Stimulated activated naive CD4-positive, alpha-beta T cell treated with Interleukin-2 at 50 U/mL for 16 hours (primary cell): ENCODE results near the gene INTS11.

Experiments
- DNase-seq: peaks from one replicate; lab custom pipeline; 2025; lab: John Stamatoyannopoulos, UW

The INTS11 gene

DNA sequence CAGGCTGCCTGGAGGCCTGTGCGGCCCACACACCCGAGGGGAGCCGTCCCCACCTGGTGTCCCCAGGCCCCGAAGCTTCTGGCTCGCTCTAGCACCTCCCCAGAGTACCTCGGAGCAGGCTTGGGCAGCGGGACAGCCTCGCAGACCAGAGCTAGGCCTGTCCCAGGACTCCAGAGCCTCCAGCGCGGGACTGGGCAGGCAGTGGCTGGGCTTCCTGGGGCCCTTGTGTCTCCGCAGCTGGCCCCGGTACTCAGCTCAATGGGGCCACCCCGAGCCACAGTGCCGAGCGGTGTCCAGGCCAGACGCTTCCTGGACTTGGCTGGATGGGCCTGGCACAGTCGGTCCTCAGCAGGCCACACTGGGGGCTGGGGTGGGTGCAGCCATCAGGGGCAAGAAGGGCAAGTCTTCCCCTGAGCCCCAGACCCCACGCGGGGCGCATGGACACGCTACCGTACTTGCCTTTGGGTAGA lies 39.3 kb downstream of the INTS11 start:
- DNase-seq = no peak

DNA sequence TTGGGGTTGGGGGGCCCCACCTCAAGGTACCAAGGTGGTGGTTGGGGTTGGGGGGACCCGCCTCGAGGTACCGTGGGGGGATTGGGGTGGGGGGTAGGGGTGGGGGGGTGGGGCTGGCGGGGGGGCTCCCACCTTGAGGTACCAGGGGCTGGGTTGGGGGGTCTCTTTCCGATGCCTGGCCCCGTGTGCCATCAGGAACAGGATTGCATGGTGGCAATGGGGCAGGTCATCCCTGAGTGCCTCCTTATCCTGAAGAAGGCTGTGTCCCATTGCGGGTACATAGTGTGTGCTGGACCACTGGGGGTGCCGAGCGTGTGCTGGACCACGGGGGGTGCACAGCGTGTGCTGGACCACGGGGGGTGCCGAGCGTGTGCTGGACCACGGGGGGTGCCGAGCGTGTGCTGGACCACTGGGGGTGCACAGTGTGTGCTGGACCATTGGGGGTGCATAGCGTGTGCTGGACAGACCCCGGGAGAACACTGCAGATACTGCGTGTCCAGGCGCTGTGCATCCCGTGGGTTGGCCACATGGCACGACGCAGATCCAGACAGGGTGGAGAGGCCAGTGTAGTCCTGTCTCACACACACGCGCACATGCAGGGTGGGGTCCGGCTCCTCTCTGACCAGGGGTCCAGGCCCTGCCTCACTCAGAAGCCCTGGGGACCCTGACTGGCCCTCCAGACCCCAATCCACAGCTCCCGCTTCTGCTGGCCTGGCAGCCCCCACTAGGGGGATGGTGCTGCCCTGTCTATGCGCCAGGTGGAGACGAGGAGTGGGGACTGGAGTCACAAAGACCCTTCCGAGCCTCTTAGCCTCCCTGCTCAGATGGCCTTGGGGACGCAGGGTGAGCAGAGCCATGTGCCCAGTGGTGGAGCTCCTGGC lies 40.0 kb downstream of the INTS11 start:
- DNase-seq = no peak

DNA sequence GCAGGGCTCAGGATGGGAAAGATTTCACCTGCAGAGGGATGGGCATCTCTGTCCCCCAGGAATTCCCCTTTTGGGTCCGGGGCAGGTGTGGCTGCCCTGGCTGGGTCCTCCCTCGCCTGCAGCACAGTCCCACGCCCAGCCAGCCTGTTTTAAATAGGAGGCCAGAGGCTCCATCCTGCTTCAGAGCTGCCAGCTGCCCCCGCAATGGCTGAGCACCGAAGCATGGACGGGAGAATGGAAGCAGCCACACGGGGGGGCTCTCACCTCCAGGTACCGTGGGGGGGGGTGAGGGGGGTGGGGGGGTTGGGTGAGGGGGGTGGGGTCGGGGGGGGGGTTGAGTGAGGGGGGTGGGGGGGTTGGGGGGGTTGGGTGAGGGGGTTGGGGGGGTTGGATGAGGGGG lies 40.6 kb downstream of the INTS11 start:
- no peak for DNase-seq

DNA sequence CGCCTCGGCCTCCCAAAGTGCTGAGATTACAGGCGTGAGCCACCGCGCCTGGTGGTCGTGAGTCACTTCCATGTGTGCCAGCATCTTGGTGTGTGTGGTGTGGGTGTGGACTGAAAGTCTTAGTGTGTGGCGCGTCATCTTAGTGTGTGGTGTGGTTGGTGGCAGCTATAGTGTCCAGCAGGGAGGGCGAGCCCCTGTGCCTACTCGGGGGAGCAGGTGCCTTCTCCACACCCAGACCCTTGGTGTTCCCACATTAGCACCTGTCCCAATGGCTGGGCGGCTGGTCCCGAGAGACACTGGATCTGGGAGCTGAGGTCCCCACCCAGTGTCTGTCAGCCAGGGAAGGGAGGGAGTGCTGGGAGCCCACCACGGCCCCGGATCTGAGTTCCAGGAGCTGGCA lies 41.5 kb downstream of the INTS11 start:
- no peak for DNase-seq

DNA sequence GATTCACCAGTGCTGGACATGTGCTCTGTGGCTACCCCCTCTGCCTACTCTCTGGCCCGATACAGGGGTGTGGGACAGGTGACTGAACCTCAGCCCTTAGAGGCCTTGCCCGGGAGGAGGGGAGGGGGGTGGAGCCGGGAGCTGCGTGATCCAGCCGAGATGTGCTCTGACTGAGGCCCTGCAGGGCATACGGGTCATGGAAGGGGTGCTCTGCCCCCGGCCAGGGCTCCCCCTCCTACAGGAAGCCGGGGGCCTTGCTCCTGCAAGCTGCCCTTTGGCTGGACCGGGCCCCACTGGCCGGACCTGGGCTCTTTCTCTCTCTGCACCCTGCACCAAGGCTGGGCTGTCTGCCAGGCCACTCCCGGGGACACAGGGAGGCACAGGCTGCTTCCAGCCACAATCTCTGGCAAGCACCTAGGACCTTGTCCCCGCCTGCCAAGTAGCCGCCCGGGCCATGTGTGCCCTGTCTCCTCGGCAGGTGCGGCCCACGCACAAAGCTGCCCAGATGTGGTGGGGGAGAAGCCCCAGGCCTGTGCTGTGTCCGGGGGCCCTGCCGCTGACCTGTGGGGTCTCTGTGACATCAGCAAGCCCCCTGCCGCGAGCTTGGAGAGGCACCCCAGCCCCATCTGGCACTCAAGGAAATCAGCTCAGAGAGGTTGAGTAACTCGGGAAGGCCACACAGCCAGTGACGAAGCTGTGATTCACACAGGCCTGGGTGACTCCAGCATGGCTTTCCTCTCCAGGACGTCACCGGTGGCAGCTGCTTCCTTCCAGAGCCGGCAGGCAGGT lies 42.7 kb downstream of the INTS11 start:
- no peak for DNase-seq

DNA sequence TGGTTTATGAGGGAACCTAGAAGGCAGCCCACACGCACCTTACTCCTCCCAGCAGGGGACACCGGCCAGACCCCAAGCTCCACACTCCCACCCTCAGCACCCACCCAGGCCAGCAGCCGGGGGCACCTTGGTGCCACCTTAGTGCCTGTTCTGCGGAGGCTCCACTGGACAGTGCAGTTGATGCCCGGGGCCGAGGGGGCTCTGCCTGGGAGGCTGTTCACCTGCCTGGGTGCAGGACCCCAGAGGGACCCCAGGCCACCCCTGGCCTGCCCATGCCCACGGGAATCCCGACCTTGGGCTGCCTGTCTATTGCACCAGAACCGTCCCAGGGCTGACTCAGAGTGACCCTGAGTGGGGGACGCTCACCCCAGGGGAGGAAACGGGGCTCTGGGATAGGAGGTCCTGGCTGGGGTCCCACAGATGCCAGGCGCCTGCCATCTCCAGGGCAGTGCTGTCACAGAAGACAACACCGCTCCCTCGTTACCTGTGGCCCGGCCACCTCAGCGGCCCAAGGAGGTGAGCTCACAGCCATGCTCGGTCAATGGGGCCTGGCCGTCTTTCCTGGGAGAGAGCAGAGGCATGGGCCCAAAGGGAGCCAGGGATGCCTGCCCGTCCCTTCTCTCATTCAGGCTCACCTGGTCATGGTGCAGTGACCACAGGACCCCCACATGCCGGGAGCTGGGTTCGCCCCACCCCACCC lies 43.5 kb downstream of the INTS11 start:
- no peak for DNase-seq

DNA sequence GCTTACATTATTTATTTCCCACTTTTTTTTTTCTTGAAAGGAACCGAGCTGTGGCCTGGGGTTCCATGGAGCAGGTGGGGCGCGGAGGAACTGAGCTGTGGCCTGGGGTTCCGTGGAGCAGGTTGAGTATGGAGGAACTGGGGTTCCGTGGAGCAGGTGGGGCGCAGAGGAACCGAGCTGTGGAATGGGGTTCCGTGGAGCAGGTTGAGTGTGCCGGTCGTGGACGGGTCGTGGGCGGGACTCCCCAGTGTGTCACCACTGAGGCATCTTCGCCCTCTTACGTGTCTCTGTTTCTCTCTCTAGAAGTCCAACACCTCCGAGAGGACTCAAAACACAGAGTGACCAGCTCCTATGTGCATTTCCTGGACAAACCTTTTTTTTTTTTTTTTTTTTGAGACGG lies 45.4 kb downstream of the INTS11 start:
- DNase-seq = no peak

DNA sequence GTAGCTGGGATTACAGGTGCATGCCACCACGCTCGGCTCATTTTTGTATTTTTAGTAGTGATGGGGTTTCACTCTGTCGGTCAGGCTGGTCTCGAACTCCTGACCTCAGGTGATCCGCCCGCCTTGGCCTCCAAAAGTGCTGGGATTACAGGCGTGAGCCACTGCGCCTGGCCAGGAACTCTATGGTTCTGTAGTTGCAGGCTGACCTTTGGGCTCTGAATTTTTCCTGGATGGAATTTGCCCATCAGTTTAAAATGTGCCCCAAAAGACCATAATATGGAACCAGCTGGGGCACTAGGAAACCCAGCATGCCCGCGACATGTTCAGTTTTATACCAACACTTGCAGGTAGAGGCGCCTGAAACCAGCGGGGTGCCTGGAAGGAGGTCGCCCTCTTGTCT lies 45.8 kb downstream of the INTS11 start:
- no peak for DNase-seq

DNA sequence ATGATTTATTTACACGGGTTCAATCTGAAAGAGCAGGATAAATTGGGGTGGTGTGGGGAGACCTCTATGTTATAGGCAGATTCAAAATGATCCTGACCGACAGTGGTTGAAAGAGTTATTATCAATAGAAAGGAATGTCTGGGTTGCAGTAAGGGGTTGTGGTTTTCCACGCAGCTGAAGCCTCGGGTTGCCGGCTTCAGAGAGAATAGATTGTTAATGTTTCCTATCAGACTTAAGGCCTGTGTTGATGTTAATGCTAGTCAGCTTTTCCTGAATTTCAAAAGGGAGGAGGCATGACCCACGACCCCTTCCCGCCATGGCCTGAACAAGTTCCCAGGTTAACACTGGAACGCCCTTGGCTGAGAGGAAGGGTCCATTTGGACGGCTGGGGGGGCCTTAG lies 48.6 kb downstream of the INTS11 start:
- no peak for DNase-seq

DNA sequence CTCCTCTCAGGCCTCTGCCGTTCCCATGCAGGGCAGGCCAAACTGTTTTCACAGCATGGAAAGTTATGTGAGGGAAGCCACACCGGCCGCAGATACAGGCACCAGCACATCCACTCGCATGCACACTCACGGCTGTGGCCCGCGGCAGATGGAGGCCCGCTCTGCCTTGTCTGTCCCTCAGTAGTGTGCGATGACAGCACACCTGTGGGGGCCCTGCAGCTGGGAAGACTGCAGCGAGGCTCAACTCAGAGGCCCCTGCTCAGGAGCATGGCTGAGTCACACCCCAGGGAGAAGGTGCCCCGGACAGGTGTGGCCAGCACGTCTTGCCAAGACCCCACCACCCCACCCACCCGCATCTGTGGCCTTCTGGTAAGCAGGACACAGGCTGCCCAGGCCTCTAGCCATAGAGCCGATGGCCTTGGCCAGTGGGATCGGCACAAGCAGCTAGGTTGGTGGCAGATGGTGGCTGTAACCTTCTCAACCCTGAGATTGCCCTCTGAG lies 49.5 kb downstream of the INTS11 start:
- no peak for DNase-seq

DNA sequence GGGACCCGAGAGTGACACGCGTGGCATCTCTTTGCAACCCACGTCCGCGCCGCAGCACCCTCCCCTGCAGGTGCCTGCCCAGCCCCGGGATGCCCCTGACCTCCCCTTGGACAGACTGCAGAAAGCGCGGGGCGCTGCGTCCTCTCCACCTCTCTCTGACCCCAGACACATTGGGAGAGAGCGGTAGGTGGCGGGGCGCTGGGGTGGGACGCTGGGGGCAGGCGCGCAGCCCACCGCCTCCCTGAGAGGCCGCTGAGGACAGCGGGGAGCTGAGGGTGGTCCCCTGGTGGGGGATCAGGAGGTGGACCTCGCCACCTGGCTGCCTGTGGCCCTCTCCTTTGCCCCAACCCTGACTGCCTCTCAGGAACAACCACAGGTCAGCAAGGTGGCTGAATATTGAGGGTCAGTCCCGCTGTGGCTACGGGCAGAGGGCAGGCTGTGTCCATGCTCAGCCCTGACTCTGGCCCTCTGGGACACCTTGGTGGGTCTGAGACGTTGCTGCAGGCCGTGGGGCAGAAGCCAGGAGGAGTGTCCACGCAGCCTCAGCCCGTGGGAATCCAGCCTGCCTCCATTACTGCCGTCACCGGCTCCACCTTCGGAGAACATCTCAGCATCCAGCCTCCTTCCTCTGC lies 50.0 kb downstream of the INTS11 start:
- DNase-seq = no peak

DNA sequence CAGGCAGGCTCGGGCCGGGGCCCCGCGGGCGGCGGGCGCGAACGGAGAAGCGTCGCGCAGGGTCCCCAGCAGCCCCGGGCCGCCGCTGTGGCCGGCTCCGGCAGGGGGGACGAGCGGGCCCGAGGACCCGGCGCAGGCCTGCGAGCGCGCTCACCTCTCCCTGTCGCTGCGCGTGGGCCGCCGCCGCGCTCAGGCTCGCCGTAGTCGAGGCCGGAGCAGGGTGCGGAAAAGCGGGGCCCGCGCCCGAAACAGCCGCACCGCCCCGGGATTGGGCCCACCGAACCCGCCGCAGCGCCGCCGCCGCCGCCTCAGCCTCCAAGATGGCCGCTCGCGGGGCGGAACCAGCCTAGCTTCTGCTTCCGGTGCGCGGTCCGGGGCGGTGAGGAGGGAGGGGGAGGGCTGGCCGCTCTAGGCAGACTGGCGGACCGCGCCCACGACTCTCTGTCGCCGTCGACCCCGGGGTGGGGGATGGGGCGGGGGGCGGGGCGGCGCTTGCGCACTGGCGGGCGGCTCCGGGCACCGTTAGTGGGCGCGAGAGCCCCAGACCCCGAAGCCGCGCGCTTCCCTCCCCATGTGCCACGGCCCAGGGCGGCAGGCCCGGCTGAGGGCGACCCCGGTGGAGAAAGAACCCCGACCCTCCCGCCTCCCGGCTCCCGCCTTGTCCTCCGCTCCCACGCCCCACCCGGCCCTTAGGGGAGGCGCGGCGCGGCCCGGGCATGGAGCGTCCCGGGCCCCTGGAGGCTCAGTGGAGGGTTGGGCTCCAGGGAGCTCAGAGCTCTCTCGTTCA lies 50.8 kb downstream of the INTS11 start, which contains the start of gene UBE2J2:
UBE2J2 (minus strand) TSS at position 343 of the 787 bp plus-strand sequence. CDS start 5,862 bp downstream, outside the sequence.
- peak; percentile 93 for DNase-seq

DNA sequence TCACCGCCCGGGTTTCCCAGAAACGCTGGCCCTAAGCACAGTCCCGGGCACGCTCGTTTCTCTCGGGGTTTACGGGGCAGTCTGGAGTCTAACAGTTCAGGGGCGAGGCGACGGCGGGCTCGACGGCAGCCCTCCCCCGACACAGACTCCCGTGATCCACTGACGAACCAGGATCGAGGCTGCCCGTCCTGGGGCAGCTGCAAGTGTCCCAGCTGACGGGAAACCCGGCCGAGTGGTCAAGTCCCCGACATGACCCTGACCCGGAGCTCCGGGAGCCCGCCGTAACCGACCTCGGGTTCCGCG lies 51.3 kb downstream of the INTS11 start:
- DNase-seq = no peak

DNA sequence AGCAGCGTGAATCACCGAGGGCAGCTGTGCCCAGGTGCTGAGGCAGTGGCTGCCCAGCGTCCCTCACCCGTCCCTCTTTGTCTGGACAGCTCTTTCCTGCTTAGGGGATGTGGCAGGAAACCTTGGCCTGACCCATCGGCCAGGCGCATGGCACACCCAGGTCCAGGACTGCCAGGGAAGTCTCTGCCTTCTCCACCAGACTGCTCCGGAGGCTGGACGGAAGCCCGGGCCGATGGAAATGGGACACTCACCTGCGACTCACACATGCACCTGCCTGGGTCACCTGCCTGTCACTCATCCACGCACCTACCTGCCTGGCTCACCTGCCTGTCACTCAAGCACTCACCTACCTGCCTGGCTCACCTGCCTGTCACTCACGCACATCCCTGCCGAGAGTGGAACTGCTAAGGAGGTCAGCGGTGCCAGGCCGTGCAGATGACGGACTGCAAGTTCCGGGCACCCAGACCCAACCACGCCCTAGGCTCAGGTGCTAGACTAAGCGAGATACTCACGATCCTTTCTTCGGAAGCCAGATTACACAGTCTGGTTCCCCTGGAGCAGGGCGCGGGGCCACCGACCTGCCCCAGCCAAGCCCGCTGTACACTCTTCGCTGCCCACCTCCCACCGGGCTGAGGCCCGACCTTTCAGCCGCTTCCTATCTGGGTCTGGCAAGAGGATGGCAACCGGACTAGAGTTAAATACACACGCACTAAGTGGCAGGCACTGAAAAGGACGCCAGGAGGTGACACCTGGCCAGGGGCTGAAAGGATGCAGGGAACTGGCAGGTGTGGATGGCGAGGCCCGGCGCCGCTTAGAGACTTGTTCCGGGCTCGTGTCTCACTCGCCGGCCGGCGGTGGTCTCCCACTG lies 51.9 kb downstream of the INTS11 start:
- no peak for DNase-seq

DNA sequence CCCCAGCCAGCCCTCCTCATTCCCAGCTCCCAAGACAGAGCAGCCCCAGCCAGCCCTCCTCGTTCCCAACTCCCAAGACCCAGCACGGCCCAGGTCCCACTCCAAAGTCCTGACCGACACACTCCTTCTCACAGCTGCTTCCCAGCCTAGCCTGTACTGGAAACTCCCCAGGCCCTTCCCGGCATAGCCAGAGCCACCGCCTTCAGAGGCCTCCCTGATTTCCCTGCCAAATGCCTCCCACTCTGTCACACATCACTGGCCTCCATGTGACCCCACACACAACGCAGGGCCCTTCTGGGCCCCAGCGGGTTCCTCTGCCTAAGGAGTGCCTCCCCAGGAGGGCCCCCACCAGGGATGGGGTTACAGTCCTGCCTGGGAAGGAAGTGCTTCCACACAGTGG lies 53.6 kb downstream of the INTS11 start:
- DNase-seq = no peak

DNA sequence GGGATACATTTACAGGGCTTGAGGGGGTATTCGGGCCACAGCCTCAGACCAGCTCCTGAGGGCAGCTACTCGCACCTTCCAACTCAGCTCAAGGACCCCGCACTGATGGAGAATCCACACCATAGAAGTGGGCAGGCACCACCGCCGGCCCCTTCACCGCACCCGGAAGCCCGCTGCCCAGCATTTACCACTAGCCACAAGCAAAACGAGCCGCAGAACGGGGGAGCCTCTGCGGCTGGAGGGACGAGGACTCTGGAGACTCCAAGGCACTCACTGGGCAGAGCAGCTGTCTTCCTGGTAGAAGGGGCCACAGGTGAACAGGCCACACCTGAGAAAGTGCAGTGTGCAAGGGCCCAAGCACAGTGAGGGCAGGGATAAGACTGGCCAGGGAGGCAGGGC lies 56.2 kb downstream of the INTS11 start:
- DNase-seq = no peak

DNA sequence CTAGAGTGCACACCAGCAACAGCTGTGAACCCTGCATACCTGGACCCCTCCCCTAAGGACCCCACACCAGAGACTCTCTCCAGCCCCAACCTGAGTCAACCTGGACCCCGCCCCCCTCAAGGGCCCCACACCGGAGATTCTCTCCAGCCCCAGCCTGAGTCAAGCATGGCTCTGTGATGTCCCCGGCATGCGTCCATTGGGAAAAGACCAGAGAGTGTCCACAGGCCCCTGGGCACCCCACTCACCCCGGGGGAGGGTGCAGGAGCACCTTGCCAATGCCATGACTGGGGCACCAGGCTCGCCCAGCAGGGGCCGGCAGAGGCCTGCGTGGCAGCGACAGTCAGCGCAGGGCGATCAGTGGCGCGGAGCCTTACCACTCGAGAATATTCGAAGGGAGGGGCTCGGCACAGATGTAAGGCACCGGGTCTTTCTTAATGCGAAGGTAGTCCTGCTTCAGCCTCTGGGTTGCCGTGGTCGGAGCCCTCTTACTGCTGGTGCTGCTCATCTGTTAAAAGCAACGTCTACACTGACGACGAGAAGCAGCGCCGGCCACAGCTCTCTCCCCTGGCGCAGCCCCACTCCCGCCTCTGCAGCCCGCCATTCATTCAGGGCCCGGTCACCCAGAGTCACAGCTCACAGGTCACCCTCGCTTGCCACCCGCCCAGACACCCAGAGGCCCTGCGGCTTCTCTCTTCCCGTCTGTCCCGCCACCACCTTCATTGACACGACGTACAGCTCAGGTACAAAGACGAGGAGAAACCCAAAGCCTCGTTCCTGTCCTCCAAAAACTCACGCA lies 56.8 kb downstream of the INTS11 start:
- DNase-seq = no peak

DNA sequence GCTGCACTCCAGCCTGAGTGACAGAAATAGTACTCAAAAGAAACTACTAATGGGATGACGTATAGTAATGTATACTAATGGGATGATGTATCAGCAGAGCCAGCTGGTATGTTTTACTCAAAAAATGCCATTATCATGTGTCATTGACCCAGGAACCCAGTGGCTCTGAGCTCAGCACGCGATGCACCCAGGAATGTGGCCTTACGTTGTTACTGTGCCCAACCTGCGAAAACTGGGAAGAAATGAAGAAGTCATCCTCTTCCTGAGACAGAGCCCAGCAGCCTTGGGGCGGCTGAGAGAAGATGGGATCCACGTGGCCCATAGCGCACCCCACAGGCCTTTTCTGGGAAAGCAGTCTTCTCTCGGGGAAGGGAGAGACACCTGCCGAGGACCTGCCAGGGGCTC lies 59.6 kb downstream of the INTS11 start:
- DNase-seq = no peak

DNA sequence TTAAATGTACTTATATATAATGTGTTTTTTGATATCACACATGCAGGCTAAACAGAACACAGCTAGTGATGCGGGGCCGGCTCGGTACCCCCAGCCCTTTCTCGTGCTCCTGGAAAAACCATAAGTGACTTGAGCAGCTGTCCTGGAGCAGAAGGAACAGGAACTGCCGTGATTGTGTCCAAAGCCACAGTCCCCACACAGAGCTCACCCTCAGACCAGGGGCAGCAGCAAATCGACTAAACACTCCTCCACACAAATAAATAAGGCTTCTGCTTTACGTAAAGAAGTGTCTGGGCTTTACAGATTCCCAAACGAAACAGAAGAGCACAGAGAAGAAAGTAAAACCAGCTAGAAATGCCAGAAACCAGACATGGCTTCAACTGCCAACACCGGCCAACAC lies 60.4 kb downstream of the INTS11 start:
- DNase-seq = no peak
